Pancreas (tissue), 10 donors: ENCODE results near the gene SLC38A6. TPM values are rescaled to one million over a fixed set of nuclear protein-coding genes. Genes with fewer than 3 reads are reported as not detected.

Source experiments
- ATAC-seq, 4 donors: fragments of 200-7000 bp; cut with Tn5 transposase; one replicate each; pipeline versions ENCODE4 v1.8.0 to v1.9.1; 2020; ENCODE audit warnings: mild to moderate bottlenecking in 4 of 4, moderate library complexity in 4 of 4
- DNase-seq, 6 donors: peaks; one replicate each; pipeline ENCODE4 v3.0.0-alpha.2; 2020
- FAIRE-seq: peaks from 2 replicates; lab custom pipeline; 2012; peaks lifted over from hg19 to GRCh38; lab: Jason Lieb, UNC
- H3K27ac ChIP-seq, 4 donors: fragments of 200-600 bp; sonication (generic); 1 replicate in 3 of 4; 2 replicates in 1 of 4; pipeline versions ENCODE4 v1.5.0 to v1.8.0; 2020
- H3K27me3 ChIP-seq, 4 donors: fragments of 200-600 bp; one replicate each; pipeline ENCODE4 v1.8.0; 2021
- H3K36me3 ChIP-seq, 3 donors: fragments of 200-600 bp; sonication (generic) in 1 of 3; one replicate each; pipeline versions ENCODE4 v1.5.0 to v1.8.0; 2020 to 2021
- H3K4me1 ChIP-seq, 3 donors: fragments of 200-600 bp; one replicate each; pipeline ENCODE4 v1.8.0; 2021
- H3K4me3 ChIP-seq, 4 donors: fragments of 200-600 bp; sonication (generic) in 2 of 4; one replicate each; pipeline versions ENCODE4 v1.5.0 to v1.8.0; 2020 to 2021
- H3K9me3 ChIP-seq, 4 donors: fragments of 200-600 bp; one replicate each; pipeline ENCODE4 v1.8.0; 2021
- CTCF ChIP-seq, 4 donors: fragments of 200-600 bp; sonication (generic) in 3 of 4; IDR thresholded peaks; one replicate each; pipeline versions ENCODE4 v1.5.0 to v1.8.0; 2021; ENCODE audit warnings: antibody characterized with exemption in 4 of 4
- WGBS, 2 donors: extraction: QIAGEN DNeasy Blood & Tissue Kit; methylation state at CpG; one replicate each; pipeline ENCODE4 v1.1.7; 2013; 5-methylcytosine and 5-hydroxymethylcytosine counted together
- intact Hi-C, 3 donors: fragments of 100-400 bp; cut with DNase I; formaldehyde crosslinking; loops; one replicate each; pipeline versions ENCODE4 v1.11.1 to v1.14.2; 2022
- polyA plus RNA-seq, 2 donors: library from polyadenylated mRNA; stranded (reverse); fragments of 200-250 nt; gene quantifications; one replicate each; pipeline ENCODE4 v1.2.3, GENCODE V29; 2013
- total RNA-seq, 6 donors: library from RNA; stranded (reverse); fragmentation: NEBNext Ultra II Directional in 4 of 6; extraction: Animal tissue kit (Norgen Biotek cat#: 25700) in 4 of 6; gene quantifications; one replicate each; pipeline versions ENCODE4 v1.2.1 to v1.2.4, GENCODE V29; 2021 to 2023
- donor health status: healthy with polysubstance abuse.
- donor health status: DM: no; HTN: no; CAD: no; lungs with moderate emphysema.
- donor health status: DM: no; HTN: no; CAD: no.
- donor health status: control.
- donor health status: control.
- donor health status: Bipolar disorder and iron deficiency.
- donor health status: DM: yes; HTN: yes; CAD: no.
- donor health status: DM: no; HTN: no; CAD: no.
- donor health status: DM: no; HTN: no; CAD: no.
- donor health status: DM: yes; HTN: yes; CAD: no.

The SLC38A6 gene
- total and polyA plus RNA-seq, 8 donors, result 2.2 to 8.6 (median 4.7) TPM

- H3K4me3 ChIP-seq, result peak overlapping the region; percentile 65 to 93 (median 80)
- H3K27me3 ChIP-seq, result no peaks in the 10 kb centered on the region
- no peak for TF ChIP-seq CTCF (IDR thresholded peaks at IDR 0.05)
- 9 to 12% methylated on average over 12 of the region's 12 CpGs for WGBS, 2 donors
- intact Hi-C loops, result no loop called here
- H3K27ac ChIP-seq, result peak overlapping the region in 2 of 4 donors; percentile 72 to 77
- H3K36me3 ChIP-seq, result no peaks in the 10 kb centered on the region
- DNase-seq, result no peak
- H3K4me1 ChIP-seq, result peaks cover 0 to 10% (median 6%) of the 10 kb centered on the region in 3 donors
- peak in 2 of 4 donors; percentile 40 to 50 for ATAC-seq
- no peaks in the 10 kb centered on the region for H3K9me3 ChIP-seq
- no peak for FAIRE-seq
Measured at GRCh38 chr14:60981633-60982455, 799 bp downstream of the SLC38A6 start.

- Histone ChIP-seq H3K9me3 (no peaks in the 10 kb centered on the region), H3K27me3 (no peaks in the 10 kb centered on the region), H3K4me1 (peaks cover 0 to 6% (median 0%) of the 10 kb centered on the region in 3 donors), H3K27ac (no peak overlapping the region), H3K4me3 (no peak overlapping the region), H3K36me3 (no peaks in the 10 kb centered on the region)
- FAIRE-seq (no peak), ATAC-seq (no peak), DNase-seq (no peak)
- TF ChIP-seq CTCF (IDR thresholded peaks at IDR 0.05), result no peak
- intact Hi-C loops, result no loop called here
- WGBS, 2 donors, result 88 to 92% methylated on average over 1 of the region's 1 CpG
Measured at GRCh38 chr14:60984196-60984595, 3.2 kb downstream of the SLC38A6 start.

DNA sequence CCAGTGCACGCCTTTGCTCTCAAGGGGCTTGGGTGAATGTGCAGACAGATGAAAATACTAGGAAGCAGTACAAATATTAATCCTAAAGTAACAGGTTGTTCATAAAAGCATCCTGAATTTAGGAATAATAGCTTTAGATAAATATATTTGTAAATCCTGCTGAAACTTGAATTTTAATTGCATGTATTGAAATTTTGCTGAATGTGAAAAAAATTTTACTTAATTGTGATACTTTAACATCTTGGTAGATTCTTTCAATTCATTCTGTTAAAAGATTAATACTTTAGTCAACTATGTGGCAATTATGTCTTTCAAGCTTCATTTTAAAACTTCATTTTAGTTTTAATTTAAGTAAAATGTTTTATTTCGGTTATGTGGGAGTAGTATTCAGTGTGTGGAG is 5.5 kb downstream of the SLC38A6 start:
- ATAC-seq (no peak), FAIRE-seq (no peak), DNase-seq (no peak)
- Histone ChIP-seq H3K27ac (no peak overlapping the region), H3K4me3 (no peak overlapping the region), H3K4me1 (no peaks in the 10 kb centered on the region), H3K36me3 (no peaks in the 10 kb centered on the region), H3K27me3 (no peaks in the 10 kb centered on the region), H3K9me3 (no peaks in the 10 kb centered on the region)
- intact Hi-C loops, result no loop called here
- TF ChIP-seq CTCF (IDR thresholded peaks at IDR 0.05), result no peak
- WGBS, 2 donors, result 88 to 96% methylated on average over 2 of the region's 2 CpGs

DNA sequence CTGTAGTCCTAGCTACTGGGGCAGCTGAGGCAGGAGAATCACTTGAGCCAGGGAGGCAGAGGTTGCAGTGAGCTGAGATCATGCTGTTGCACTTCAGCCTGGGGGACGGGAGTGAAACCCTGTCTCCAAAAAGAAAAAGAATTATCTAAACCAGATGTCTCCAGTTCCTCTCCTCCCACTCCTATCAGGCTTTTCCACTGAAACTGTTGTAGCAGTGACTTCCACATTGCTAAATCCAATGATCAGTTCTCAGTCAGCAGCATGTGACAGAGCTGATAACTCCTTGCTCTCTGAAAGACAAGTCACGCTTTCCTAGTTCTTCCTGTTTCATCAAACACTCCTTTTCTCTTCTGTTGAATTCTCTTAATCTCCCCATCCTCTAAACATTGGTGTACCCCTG is 8.6 kb downstream of the SLC38A6 start:
- WGBS, 2 donors, result 82 to 88% methylated on average over 2 of the region's 2 CpGs
- intact Hi-C loops, result no loop called here
- TF ChIP-seq CTCF (IDR thresholded peaks at IDR 0.05), result no peak
- Histone ChIP-seq H3K27me3 (no peaks in the 10 kb centered on the region), H3K36me3 (no peaks in the 10 kb centered on the region), H3K4me3 (no peak overlapping the region), H3K27ac (no peak overlapping the region), H3K4me1 (no peaks in the 10 kb centered on the region), H3K9me3 (no peaks in the 10 kb centered on the region)
- DNase-seq (peak in 1 of 6 donors; percentile 17), ATAC-seq (peak in 2 of 4 donors; percentile 23 to 58), FAIRE-seq (no peak)

GRCh38 chr14:60998617-60999016 is 17.6 kb downstream of the SLC38A6 start:
- Histone ChIP-seq H3K4me3 (no peak overlapping the region), H3K4me1 (no peaks in the 10 kb centered on the region), H3K36me3 (no peaks in the 10 kb centered on the region), H3K27me3 (no peaks in the 10 kb centered on the region), H3K9me3 (no peaks in the 10 kb centered on the region), H3K27ac (no peak overlapping the region)
- intact Hi-C loops, result no loop called here
- FAIRE-seq (no peak), ATAC-seq (no peak), DNase-seq (no peak)
- TF ChIP-seq CTCF (IDR thresholded peaks at IDR 0.05), result no peak
- WGBS, 2 donors, result 89 to 91% methylated on average over 9 of the region's 9 CpGs
